H1 (cell line): ENCODE results near the gene POLN. TPM values are rescaled to one million over a fixed set of nuclear protein-coding genes. Genes with fewer than 3 reads are reported as not detected.

Source experiments
- CTCF ChIA-PET: fragments of 300-600 bp; sonication (Branson Sonifier 250); formaldehyde crosslinking; loops from one replicate; lab custom pipeline; 2021; ENCODE audit not compliant: partially characterized antibody; lab: Charles Lee
- POLR2A ChIA-PET: fragments of 300-600 bp; sonication (Branson Sonifier 250); formaldehyde crosslinking; loops from one replicate; lab custom pipeline; 2021; ENCODE audit warnings: inconsistent platforms; ENCODE audit not compliant: partially characterized antibody; lab: Charles Lee
- DNase-seq, 2 experiments: peaks; one replicate each; pipeline versions ENCODE4 v3.0.0 to v3.0.0-alpha.2; 2010 to 2022; ENCODE audit warnings: low spot score in 2 of 2, low read depth in 1 of 2, mixed read lengths in 1 of 2
- FAIRE-seq: peaks from 2 replicates; lab custom pipeline; 2011; peaks lifted over from hg19 to GRCh38; lab: Jason Lieb, UNC
- H2AFZ ChIP-seq: 2 replicates; pipeline ENCODE4 v1.8.1; 2012; ENCODE audit warnings: low read length, inconsistent platforms
- H2AK5ac ChIP-seq: 2 replicates; pipeline ENCODE4 v1.6.1; 2013; ENCODE audit warnings: low read depth, low read length
- H2BK120ac ChIP-seq: replicated peaks from 2 replicates; pipeline ENCODE3; 2013; ENCODE audit warnings: low read depth, low read length, inconsistent platforms
- H2BK12ac ChIP-seq: 2 replicates; pipeline ENCODE4 v1.6.1; 2013; ENCODE audit warnings: low read depth, low read length
- H2BK15ac ChIP-seq: 2 replicates; pipeline ENCODE4 v1.6.1; 2013; ENCODE audit warnings: low read length
- H2BK20ac ChIP-seq: 2 replicates; pipeline ENCODE4 v1.6.1; 2013; ENCODE audit warnings: low read length
- H2BK5ac ChIP-seq: 2 replicates; pipeline ENCODE4 v1.6.1; 2013; ENCODE audit warnings: low read depth, low read length
- H3K14ac ChIP-seq: 2 replicates; pipeline ENCODE4 v1.6.1; 2013; ENCODE audit warnings: inconsistent platforms; ENCODE audit not compliant: insufficient read length
- H3K18ac ChIP-seq: 2 replicates; pipeline ENCODE4 v1.6.1; 2013; ENCODE audit warnings: low read length; ENCODE audit errors: extremely low read depth
- H3K23ac ChIP-seq: 2 replicates; pipeline ENCODE4 v1.6.1; 2013; ENCODE audit warnings: inconsistent platforms; ENCODE audit not compliant: insufficient read length
- H3K23me2 ChIP-seq: 2 replicates; pipeline ENCODE4 v1.6.1; 2013; ENCODE audit warnings: low read depth, low read length
- H3K27ac ChIP-seq: 2 replicates; pipeline ENCODE4 v1.6.1; 2011; ENCODE audit warnings: low read depth, low read length, inconsistent platforms
- H3K27me3 ChIP-seq, 4 experiments: replicated peaks in 1 of 4; 1 replicate in 1 of 4; 2 replicates in 3 of 4; pipeline versions ENCODE4 v1.6.1 to v1.8.1; 2011 to 2013; ENCODE audit warnings: low read length in 3 of 4, mild to moderate bottlenecking in 3 of 4, inconsistent platforms in 2 of 4, mixed read lengths in 2 of 4, moderate library complexity in 1 of 4; ENCODE audit not compliant: control insufficient read depth in 3 of 4, insufficient read depth in 3 of 4; ENCODE audit errors: extremely low read depth in 1 of 4
- H3K36me3 ChIP-seq, 4 experiments: 2 replicates each; pipeline versions ENCODE4 v1.6.1 to v1.8.1; 2011 to 2013; ENCODE audit warnings: mild to moderate bottlenecking in 4 of 4, low read length in 3 of 4, moderate library complexity in 2 of 4, control low read depth in 1 of 4, inconsistent platforms in 1 of 4; ENCODE audit not compliant: insufficient read depth in 4 of 4, control insufficient read depth in 2 of 4
- H3K4ac ChIP-seq: replicated peaks from 2 replicates; pipeline ENCODE3; 2013; ENCODE audit warnings: low read length, low read depth, mixed read lengths, inconsistent platforms; ENCODE audit not compliant: insufficient read length
- H3K4me1 ChIP-seq, 4 experiments: replicated peaks in 1 of 4; 1 replicate in 1 of 4; 2 replicates in 3 of 4; pipeline versions ENCODE4 v1.6.1 to v1.8.1; 2011 to 2013; ENCODE audit warnings: low read length in 3 of 4, inconsistent platforms in 2 of 4, mixed read lengths in 1 of 4; ENCODE audit not compliant: insufficient read depth in 4 of 4, control insufficient read depth in 3 of 4
- H3K4me2 ChIP-seq, 2 experiments: 2 replicates each; pipeline versions ENCODE4 v1.6.1 to v1.8.1; 2011 to 2013; ENCODE audit warnings: low read depth in 2 of 2, low read length in 2 of 2, control low read depth in 1 of 2, inconsistent platforms in 1 of 2, mild to moderate bottlenecking in 1 of 2; ENCODE audit not compliant: insufficient read depth in 1 of 2
- H3K4me3 ChIP-seq, 4 experiments: fragments of 200-600, 300-600 bp in 1 of 4; sonication (generic), shearing (Covaris generic), sonication (Bioruptor Twin) in 1 of 4; 2 replicates each; pipeline versions ENCODE4 v1.5.1 to v1.8.1; 2011 to 2016; ENCODE audit warnings: low read length in 4 of 4, low read depth in 3 of 4, control low read depth in 2 of 4, inconsistent platforms in 2 of 4, mild to moderate bottlenecking in 2 of 4, mixed read lengths in 1 of 4, moderate library complexity in 1 of 4; ENCODE audit not compliant: insufficient read depth in 2 of 4; ENCODE audit errors: extremely low read depth in 1 of 4
- H3K56ac ChIP-seq: replicated peaks from 2 replicates; pipeline ENCODE3; 2013; ENCODE audit warnings: low read depth, mild to moderate bottlenecking, mixed read lengths, low read length, inconsistent platforms; ENCODE audit not compliant: insufficient read length
- H3K79me1 ChIP-seq: 2 replicates; pipeline ENCODE4 v1.6.1; 2013; ENCODE audit warnings: low read depth, low read length, control low read depth
- H3K79me2 ChIP-seq, 2 experiments: 2 replicates each; pipeline versions ENCODE4 v1.6.1 to v1.8.1; 2012 to 2013; ENCODE audit warnings: low read length in 2 of 2, mild to moderate bottlenecking in 2 of 2, inconsistent platforms in 1 of 2; ENCODE audit not compliant: insufficient read depth in 2 of 2, control insufficient read depth in 1 of 2
- H3K9ac ChIP-seq, 4 experiments: replicated peaks in 1 of 4; 1 replicate in 1 of 4; 2 replicates in 3 of 4; pipeline versions ENCODE4 v1.6.1 to v1.8.1; 2011 to 2013; ENCODE audit warnings: low read depth in 3 of 4, low read length in 3 of 4, control low read depth in 2 of 4, mild to moderate bottlenecking in 2 of 4, moderate library complexity in 2 of 4, inconsistent platforms in 1 of 4; ENCODE audit errors: extremely low read depth in 1 of 4
- H3K9me3 ChIP-seq, 2 experiments: 2 replicates each; pipeline versions ENCODE4 v1.6.1 to v1.8.1; 2012 to 2013; ENCODE audit warnings: mild to moderate bottlenecking in 2 of 2, moderate library complexity in 2 of 2, control low read depth in 1 of 2, inconsistent platforms in 1 of 2, low read depth in 1 of 2, low read length in 1 of 2, mixed read lengths in 1 of 2; ENCODE audit not compliant: insufficient read depth in 2 of 2
- H4K20me1 ChIP-seq, 2 experiments: replicated peaks in 1 of 2; 2 replicates each; pipeline versions ENCODE3 to v1.8.1; 2011 to 2013; ENCODE audit warnings: inconsistent platforms in 2 of 2, low read length in 2 of 2, mild to moderate bottlenecking in 1 of 2; ENCODE audit not compliant: insufficient read depth in 2 of 2, control insufficient read depth in 1 of 2
- H4K5ac ChIP-seq: 2 replicates; pipeline ENCODE4 v1.6.1; 2013; ENCODE audit warnings: low read length, low read depth, mixed read lengths, inconsistent platforms; ENCODE audit not compliant: insufficient read length
- H4K8ac ChIP-seq: 2 replicates; pipeline ENCODE4 v1.8.0; 2013; ENCODE audit warnings: mild to moderate bottlenecking, moderate library complexity, low read length, inconsistent platforms; ENCODE audit not compliant: insufficient read depth; ENCODE audit errors: extremely low read depth
- H4K91ac ChIP-seq: replicated peaks from 2 replicates; pipeline ENCODE3; 2013; ENCODE audit warnings: low read length, mixed read lengths, inconsistent platforms; ENCODE audit not compliant: insufficient read length
- BACH1 ChIP-seq: IDR thresholded peaks from 2 replicates; pipeline ENCODE4 v1.6.1; 2012; ENCODE audit warnings: low read length, improper control_type of control experiment
- BCL11A ChIP-seq, 2 experiments: IDR thresholded peaks; one replicate each; pipeline ENCODE4 v1.6.1; 2011; ENCODE audit warnings: low read depth in 2 of 2, low read length in 2 of 2, mild to moderate bottlenecking in 2 of 2
- CREB1 ChIP-seq: IDR thresholded peaks from 2 replicates; pipeline ENCODE4 v1.6.1; 2012; ENCODE audit warnings: inconsistent platforms
- MAX ChIP-seq: IDR thresholded peaks from 2 replicates; pipeline ENCODE4 v1.6.1; 2012; ENCODE audit warnings: inconsistent platforms
- NANOG ChIP-seq: IDR thresholded peaks from 2 replicates; pipeline ENCODE4 v1.6.1; 2011; ENCODE audit warnings: low read length, low read depth, mild to moderate bottlenecking, inconsistent platforms; ENCODE audit not compliant: insufficient read depth, poor library complexity, severe bottlenecking
- POLR2AphosphoS5 ChIP-seq: IDR thresholded peaks from 2 replicates; pipeline ENCODE4 v1.6.1; 2011; ENCODE audit warnings: low read depth, low read length
- POU5F1 ChIP-seq: IDR thresholded peaks from 2 replicates; pipeline ENCODE4 v1.6.1; 2011; ENCODE audit warnings: low read depth, mild to moderate bottlenecking, low read length, moderate library complexity
- RFX5 ChIP-seq: IDR thresholded peaks from 2 replicates; pipeline ENCODE4 v1.6.1; 2011; ENCODE audit warnings: low read depth, low read length, improper control_type of control experiment, borderline replicate concordance
- RXRA ChIP-seq: IDR thresholded peaks from 2 replicates; pipeline ENCODE4 v1.6.1; 2011; ENCODE audit warnings: low read depth, mild to moderate bottlenecking, low read length, moderate library complexity; ENCODE audit not compliant: insufficient read depth
- SP1 ChIP-seq: IDR thresholded peaks from 2 replicates; pipeline ENCODE4 v1.6.1; 2011; ENCODE audit warnings: low read depth, low read length
- SP4 ChIP-seq: IDR thresholded peaks from 2 replicates; pipeline ENCODE4 v1.6.1; 2012; ENCODE audit warnings: low read length, inconsistent platforms
- TAF1 ChIP-seq: IDR thresholded peaks from 2 replicates; pipeline ENCODE4 v1.6.1; 2011; ENCODE audit warnings: mild to moderate bottlenecking, low read depth, low read length
- TAF7 ChIP-seq: optimal IDR thresholded peaks from 2 replicates; pipeline ENCODE3; 2011; ENCODE audit warnings: low read depth, mild to moderate bottlenecking, inconsistent platforms, low read length, moderate library complexity, borderline replicate concordance
- TEAD4 ChIP-seq: IDR thresholded peaks from 2 replicates; pipeline ENCODE4 v1.6.1; 2012; ENCODE audit warnings: low read depth, low read length, inconsistent platforms, mixed read lengths
- ZNF274 ChIP-seq: IDR thresholded peaks from 2 replicates; pipeline ENCODE4 v1.7.0; 2012; ENCODE audit warnings: low read length, borderline replicate concordance; ENCODE audit errors: extremely low read depth
- WGBS, 2 experiments: shearing (Covaris generic) in 1 of 2; methylation state at CpG; one replicate each; pipeline versions ENCODE4 v1.1.6 to v1.1.7; 2013 to 2015; ENCODE audit warnings: low lambda C conversion rate in 2 of 2, mixed read lengths in 2 of 2, inconsistent platforms in 1 of 2, low coverage in 1 of 2, missing lambda C conversion rate in 1 of 2; ENCODE audit not compliant: insufficient replicate concordance in 2 of 2, insufficient coverage in 1 of 2, insufficient read length in 1 of 2; ENCODE audit errors: extremely low coverage in 1 of 2, missing lambda C conversion rate in 1 of 2; 5-methylcytosine and 5-hydroxymethylcytosine counted together
- polyA plus RNA-seq, 7 experiments: library from polyadenylated mRNA; depleted of rRNA in 3 of 7; stranded (reverse) in 5 of 7; unstranded in 2 of 7; fragments of >200 nt in 5 of 7; fragments of 200-250 nt in 2 of 7; gene quantifications; 1 replicate in 5 of 7; 2 replicates in 1 of 7; 4 replicates in 1 of 7; pipeline versions ENCODE4 v1.2.1 to v1.2.3, GENCODE V29; 2011 to 2013; ENCODE audit warnings: missing spikeins in 2 of 7, mixed read lengths in 2 of 7
- total RNA-seq: library from RNA; stranded (reverse); fragmentation: NEBNext Ultra II Directional; extraction: Animal tissue kit (Norgen Biotek cat#: 25700); gene quantifications from 2 replicates; pipeline ENCODE4 v1.2.1, GENCODE V29; 2021

The POLN gene
- total and polyA plus RNA-seq, 2 of the 8 experiments (the other 6 are each of a cell fraction or from before 2014, with no cell fraction given) = 0.98 to 1.5 TPM

- Histone ChIP-seq H3K36me3 (no peaks in the 10 kb centered on the region), H3K4ac (no peak overlapping the region), H3K23ac (no peak overlapping the region), H3K79me1 (no peaks in the 10 kb centered on the region), H3K9me3 (no peaks in the 10 kb centered on the region), H3K56ac (no peak overlapping the region), H4K91ac (no peak overlapping the region), H4K20me1 (peaks cover 1 to 5% of the 10 kb centered on the region in 2 experiments), H3K27ac (no peak overlapping the region), H4K8ac (no peak overlapping the region), H3K18ac (no peak overlapping the region), H2BK5ac (0 out of 2 replicates have a peak overlapping the region, but pooled peaks have one; percentile 84), H3K14ac (no peak overlapping the region), H2BK12ac (0 out of 2 replicates have a peak overlapping the region, but pooled peaks have one; percentile 55), H3K4me1 (peaks cover 10 to 37% (median 19%) of the 10 kb centered on the region in 4 experiments; a peak in 6 of 7 replicates), H3K27me3 (no peaks in the 10 kb centered on the region), H2BK120ac (no peak overlapping the region), H3K4me3 (no peak overlapping the region), H2AFZ (no peak overlapping the region), H3K4me2 (no peak overlapping the region), H4K5ac (no peak overlapping the region), H3K79me2 (no peaks in the 10 kb centered on the region), H2BK15ac (no peak overlapping the region), H3K23me2 (no peaks in the 10 kb centered on the region), H3K9ac (no peak overlapping the region), H2AK5ac (no peak overlapping the region), H2BK20ac (no peak overlapping the region)
- WGBS, 2 experiments = 86% methylated on average over 6 of the region's 6 CpGs; no CpG with 5 or more reads in 1 of the 2 experiments
- POLR2A ChIA-PET = no interaction called here
- CTCF ChIA-PET = interaction anchor here (0.7 to 4.0 kb wide), 45 partner anchors 9 to 505 kb away, joined by 3 to 69 read pairs (median 5); partner anchors contain the start of genes HAUS3 and POLN
- DNase-seq (no peak), FAIRE-seq (no peak)
- TF ChIP-seq SP4 (no peak), RXRA (no peak), SP1 (no peak), NANOG (no peak), POU5F1 (no peak), TEAD4 (no peak), RFX5 (no peak), BACH1 (no peak), ZNF274 (no peak), POLR2AphosphoS5 (no peak), CREB1 (no peak), MAX (no peak), TAF7 (no peak), BCL11A (IDR thresholded peaks at IDR 0.05; ENCODE audit: low read depth in 2 of 2, low read length in 2 of 2) (no peak), TAF1 (no peak)
Observed at GRCh38 chr4:2219233-2219760, 22.6 kb downstream of the POLN start.
